DND-41 (cell line): ENCODE measurements around the gene MKLN1.

Source experiments
- EZH2 ChIP-seq: IDR thresholded peaks from 3 replicates; pipeline ENCODE4 v1.6.1; 2012; ENCODE audit warnings: borderline replicate concordance, low read depth, mild to moderate bottlenecking, moderate library complexity, low read length, inconsistent platforms; ENCODE audit not compliant: severe bottlenecking
- TF ChIP-seq, protein P1 (sequence below): IDR thresholded peaks from 2 replicates; pipeline ENCODE4 v1.5.1; 2012; ENCODE audit warnings: borderline replicate concordance, low read length, moderate library complexity, mild to moderate bottlenecking; ENCODE audit not compliant: poor library complexity, severe bottlenecking; ENCODE audit errors: extremely low read depth

DNA sequence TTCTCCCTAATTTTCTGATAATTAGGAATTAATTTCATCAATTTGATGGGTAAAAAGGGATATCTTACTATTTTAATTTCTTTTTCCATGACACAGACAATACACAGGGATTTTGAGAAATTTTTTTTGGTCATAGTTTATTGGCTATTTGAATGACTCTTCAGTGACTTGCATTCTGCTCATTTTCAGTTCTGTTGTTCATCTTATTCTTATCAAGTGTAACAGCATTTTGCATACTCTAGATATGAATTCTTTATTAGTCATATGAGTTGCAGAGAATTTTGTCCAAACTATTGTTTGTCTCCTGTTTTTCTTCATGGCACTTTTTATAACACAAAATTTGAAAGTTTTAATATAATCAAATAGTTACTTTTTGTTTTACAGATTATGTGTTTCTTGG, 41.7 kb downstream of the MKLN1 start:
- TF ChIP-seq, protein P1, sequence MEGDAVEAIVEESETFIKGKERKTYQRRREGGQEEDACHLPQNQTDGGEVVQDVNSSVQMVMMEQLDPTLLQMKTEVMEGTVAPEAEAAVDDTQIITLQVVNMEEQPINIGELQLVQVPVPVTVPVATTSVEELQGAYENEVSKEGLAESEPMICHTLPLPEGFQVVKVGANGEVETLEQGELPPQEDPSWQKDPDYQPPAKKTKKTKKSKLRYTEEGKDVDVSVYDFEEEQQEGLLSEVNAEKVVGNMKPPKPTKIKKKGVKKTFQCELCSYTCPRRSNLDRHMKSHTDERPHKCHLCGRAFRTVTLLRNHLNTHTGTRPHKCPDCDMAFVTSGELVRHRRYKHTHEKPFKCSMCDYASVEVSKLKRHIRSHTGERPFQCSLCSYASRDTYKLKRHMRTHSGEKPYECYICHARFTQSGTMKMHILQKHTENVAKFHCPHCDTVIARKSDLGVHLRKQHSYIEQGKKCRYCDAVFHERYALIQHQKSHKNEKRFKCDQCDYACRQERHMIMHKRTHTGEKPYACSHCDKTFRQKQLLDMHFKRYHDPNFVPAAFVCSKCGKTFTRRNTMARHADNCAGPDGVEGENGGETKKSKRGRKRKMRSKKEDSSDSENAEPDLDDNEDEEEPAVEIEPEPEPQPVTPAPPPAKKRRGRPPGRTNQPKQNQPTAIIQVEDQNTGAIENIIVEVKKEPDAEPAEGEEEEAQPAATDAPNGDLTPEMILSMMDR = no peak
- TF ChIP-seq EZH2 = no peak
